ENCODE measurements around the gene FAM78A. TPM values are rescaled to one million over a fixed set of nuclear protein-coding genes. Genes with fewer than 3 reads are reported as not detected.
A peak's percentile ranks its signal among the peaks of the same experiment; 100 is the strongest.

The FAM78A gene
- total and polyA plus RNA-seq, 11 donors: 13.6 to 37.9 (median 33.4) TPM

- ATAC-seq: no peak
- no peaks in the 10 kb centered on the region for H3K9me3 ChIP-seq
Measured at GRCh38 chr9:131309530-131310276, 33.4 kb upstream of the FAM78A start.

GRCh38 chr9:131308906-131309529, 32.7 kb upstream of the FAM78A start:
- intact Hi-C loops (cut with DNase I): no loop called here
- ATAC-seq (peak in 1 of 4 donors; percentile 2), DNase-seq (no peak)
- peak overlapping the region in 3 of 12 donors; percentile 33 to 86 (median 44) for H3K27ac ChIP-seq
- 74 to 78% (median 76%) methylated on average over 16 to 17 of the region's 17 CpGs for whole genome bisulfite sequencing, 4 donors
- TF ChIP-seq CTCF (IDR thresholded peaks at IDR 0.05) (no peak), POLR2A (IDR thresholded peaks at IDR 0.05) (no peak)
- H3K4me3 ChIP-seq: no peak overlapping the region
- H3K27me3 ChIP-seq: no peaks in the 10 kb centered on the region
- peaks cover 0 to 30% (median 12%) of the 10 kb centered on the region in 12 donors for H3K4me1 ChIP-seq
- peaks cover 0 to 16% (median 0%) of the 10 kb centered on the region in 9 donors for H3K36me3 ChIP-seq
- no peaks in the 10 kb centered on the region for H3K9me3 ChIP-seq

More at GRCh38 chr9:131309530-131310276, 33.4 kb upstream of the FAM78A start:
- no peak for DNase-seq
- no peak for TF ChIP-seq CTCF (IDR thresholded peaks at IDR 0.05)
- TF ChIP-seq POLR2A (IDR thresholded peaks at IDR 0.05): no peak
- Histone ChIP-seq H3K27me3 (no peaks in the 10 kb centered on the region), H3K36me3 (peaks cover 0 to 16% (median 0%) of the 10 kb centered on the region in 9 donors), H3K4me1 (peaks cover 0 to 29% (median 12%) of the 10 kb centered on the region in 12 donors), H3K27ac (peak overlapping the region in 3 of 12 donors; percentile 33 to 86 (median 49)), H3K4me3 (no peak overlapping the region)
- 82 to 85% (median 84%) methylated on average over 18 of the region's 18 CpGs for WGBS, 4 donors
- intact Hi-C loops (cut with DNase I): loop anchor here in 1 of 10 donors (5.0 kb wide), 1 partner anchor 32 kb away; the partner anchor contains the start of gene FAM78A

GRCh38 chr9:131308452-131308851, 32.1 kb upstream of the FAM78A start:
- peaks cover 0 to 21% (median 0%) of the 10 kb centered on the region in 9 donors for H3K36me3 ChIP-seq
- no peaks in the 10 kb centered on the region for H3K9me3 ChIP-seq
- DNase-seq (no peak), ATAC-seq (no peak)
- intact Hi-C loops (cut with DNase I): no loop called here
- H3K4me1 ChIP-seq: peaks cover 0 to 35% (median 12%) of the 10 kb centered on the region in 12 donors
- H3K27me3 ChIP-seq: no peaks in the 10 kb centered on the region
- TF ChIP-seq POLR2A (IDR thresholded peaks at IDR 0.05) (no peak), CTCF (IDR thresholded peaks at IDR 0.05) (no peak)
- no peak overlapping the region for H3K4me3 ChIP-seq
- peak overlapping the region in 4 of 12 donors; percentile 29 to 86 (median 38) for H3K27ac ChIP-seq
- WGBS, 4 donors: 69 to 87% (median 80%) methylated on average over 11 of the region's 11 CpGs

GRCh38 chr9:131307974-131308373, 31.7 kb upstream of the FAM78A start:
- H3K27me3 ChIP-seq: no peaks in the 10 kb centered on the region
- no peak for DNase-seq
- H3K27ac ChIP-seq: peak overlapping the region in 4 of 12 donors; percentile 29 to 86 (median 38)
- no peak overlapping the region for H3K4me3 ChIP-seq
- peaks cover 0 to 35% (median 11%) of the 10 kb centered on the region in 12 donors for H3K4me1 ChIP-seq
- H3K9me3 ChIP-seq: no peaks in the 10 kb centered on the region
- ATAC-seq: peak in 3 of 4 donors; percentile 2 to 5 (median 2)
- TF ChIP-seq POLR2A (IDR thresholded peaks at IDR 0.05): no peak
- TF ChIP-seq CTCF (IDR thresholded peaks at IDR 0.05): no peak
- H3K36me3 ChIP-seq: peaks cover 0 to 21% (median 0%) of the 10 kb centered on the region in 9 donors
- WGBS, 4 donors: 70 to 86% (median 83%) methylated on average over 16 to 31 of the region's 31 CpGs
- intact Hi-C loops (cut with DNase I): no loop called here
